ENCODE results near the gene GPT2.
"Not testable (repeated sequence)": the region's sequence is repeated elsewhere in the genome, so short reads cannot be mapped to it uniquely, and the experiment has no call there.

The GPT2 gene

DNA sequence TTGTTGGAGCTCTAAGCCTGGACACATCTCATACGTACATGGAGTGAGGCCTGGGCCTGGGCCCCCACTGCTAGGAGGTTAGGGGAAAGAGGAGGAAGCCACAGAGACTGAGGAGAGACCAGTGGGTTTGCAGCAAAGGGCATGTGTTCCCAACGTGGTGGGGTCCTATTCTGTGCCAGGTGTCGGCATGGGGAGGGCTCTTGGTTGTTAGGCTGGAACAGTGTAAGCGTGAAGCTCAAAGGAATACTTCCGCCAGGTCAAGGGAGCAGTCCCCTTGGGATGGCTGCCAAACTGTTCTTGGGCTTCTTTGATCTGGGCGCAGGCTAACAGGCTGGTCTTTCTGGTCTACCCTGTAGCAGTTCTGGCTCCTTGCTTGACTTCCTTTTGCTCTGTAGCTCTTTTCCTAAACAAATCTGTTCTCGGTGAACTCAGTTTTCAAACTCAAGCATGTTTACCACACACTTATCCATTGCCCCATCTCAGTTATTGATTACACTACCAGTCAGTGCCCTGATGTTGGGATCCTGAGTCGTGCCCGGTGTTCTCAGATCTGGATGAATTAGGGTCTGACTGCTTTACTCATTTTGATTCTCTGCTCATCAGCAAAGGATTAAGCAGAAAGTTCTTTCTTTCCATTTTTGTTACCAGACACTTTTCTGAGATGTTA lies 36.4 kb downstream of the GPT2 start:
- ATAC-seq: no peak
- DNase-seq: no peak

DNA sequence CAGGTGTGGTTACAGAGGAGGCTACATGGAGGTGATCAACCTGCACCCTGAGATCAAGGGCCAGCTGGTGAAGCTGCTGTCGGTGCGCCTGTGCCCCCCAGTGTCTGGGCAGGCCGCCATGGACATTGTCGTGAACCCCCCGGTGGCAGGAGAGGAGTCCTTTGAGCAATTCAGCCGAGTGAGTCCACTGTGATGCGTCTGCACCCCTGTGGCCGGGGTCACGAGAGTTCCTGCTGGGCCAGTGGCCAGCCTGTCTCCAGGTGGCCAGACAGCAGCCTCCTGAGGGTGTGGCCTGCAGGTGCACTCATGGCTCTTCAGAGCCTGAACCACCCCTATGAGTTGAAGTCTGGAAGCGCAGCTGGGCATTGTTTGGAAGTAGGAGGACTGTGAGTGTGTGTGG lies 38.1 kb downstream of the GPT2 start:
- ATAC-seq: no peak

DNA sequence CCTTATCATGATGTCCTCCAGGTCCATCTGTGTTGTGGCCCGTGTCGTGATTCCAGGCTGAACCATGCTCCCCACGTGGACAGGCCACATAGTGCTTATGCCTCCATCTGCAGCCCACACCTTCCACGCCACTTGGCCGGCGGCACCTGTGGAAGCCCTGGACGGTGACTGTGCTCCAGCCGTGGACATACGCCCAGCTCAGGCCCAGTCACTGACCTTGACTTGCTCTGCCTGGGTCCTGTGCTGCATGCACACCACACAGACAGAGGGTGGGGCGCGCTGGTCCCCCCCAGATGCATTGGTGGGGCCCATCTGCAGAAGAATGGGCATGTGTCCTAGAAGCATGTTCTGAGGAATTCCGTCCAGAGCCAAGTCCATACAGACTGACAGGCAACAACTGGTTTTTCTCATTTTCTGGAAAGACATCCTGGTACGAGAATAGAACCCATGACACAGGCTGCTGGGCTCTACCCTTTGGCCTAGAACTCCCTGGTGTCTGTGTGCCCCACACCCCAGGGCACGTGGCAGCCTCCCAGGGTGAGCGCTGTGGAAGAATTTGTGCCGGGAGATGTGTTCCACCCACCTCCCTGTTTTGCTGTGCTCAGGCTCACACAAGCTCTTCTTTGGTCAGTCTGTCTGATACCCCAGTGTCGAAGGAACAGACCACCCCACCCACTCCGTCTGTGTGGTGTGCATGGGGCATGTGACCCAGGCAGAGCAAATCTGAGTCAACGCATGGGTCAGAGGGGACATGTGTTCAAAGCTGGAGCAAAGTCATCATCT lies 39.5 kb downstream of the GPT2 start:
- no peak for ATAC-seq
- no peak for DNase-seq

More for the DNA sequence above, 38.1 kb downstream of the GPT2 start:
- DNase-seq: no peak

DNA sequence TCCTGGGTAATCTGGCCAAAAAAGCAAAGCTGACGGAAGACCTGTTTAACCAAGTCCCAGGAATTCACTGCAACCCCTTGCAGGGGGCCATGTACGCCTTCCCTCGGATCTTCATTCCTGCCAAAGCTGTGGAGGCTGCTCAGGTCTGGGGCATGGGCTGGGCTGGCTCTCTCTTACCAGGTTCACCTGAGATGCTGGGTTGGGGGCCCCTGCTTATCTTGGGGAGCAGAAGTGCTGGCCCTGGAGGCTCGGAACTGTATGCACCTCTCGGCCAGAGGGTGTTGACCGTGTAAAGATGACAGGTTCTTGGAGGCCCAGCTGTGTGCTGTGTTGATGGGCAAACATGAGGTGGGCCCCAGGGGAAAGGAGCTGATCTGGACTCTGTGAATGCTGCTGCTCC lies 40.2 kb downstream of the GPT2 start:
- no peak for ATAC-seq
- DNase-seq: no peak

DNA sequence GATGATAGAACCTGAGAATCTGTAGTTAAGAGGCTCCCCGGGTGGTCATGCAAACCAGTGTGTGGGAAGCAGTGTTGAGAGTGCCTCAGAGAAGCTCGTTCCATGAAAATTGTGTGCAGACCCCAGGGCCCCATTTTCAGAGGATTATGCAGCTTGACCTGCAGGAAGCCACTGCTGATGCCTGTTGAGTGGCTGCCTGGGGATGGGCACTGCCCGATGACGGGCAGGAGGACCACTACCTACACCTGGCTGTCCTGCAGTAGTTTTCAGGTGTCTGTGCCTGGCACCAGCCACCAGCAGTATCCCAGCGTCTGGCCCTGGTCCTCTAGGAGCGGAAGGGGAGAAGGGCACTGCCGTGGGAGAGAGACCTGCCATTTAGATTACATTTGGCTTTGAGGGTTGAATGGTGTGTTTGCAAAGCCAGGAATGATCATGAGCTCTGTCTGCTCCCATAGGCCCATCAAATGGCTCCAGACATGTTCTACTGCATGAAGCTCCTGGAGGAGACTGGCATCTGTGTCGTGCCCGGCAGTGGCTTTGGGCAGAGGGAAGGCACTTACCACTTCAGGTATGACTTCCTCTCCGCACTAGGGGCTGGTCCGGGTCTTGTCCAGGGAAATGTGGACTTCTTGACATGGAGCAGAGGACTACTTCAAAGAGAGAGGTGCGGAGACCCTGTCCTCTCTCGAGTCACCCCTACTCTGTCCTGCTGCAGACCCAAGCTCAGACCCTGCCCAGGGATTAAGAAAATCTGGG lies 42.5 kb downstream of the GPT2 start:
- DNase-seq (no peak), ATAC-seq (no peak)

DNA sequence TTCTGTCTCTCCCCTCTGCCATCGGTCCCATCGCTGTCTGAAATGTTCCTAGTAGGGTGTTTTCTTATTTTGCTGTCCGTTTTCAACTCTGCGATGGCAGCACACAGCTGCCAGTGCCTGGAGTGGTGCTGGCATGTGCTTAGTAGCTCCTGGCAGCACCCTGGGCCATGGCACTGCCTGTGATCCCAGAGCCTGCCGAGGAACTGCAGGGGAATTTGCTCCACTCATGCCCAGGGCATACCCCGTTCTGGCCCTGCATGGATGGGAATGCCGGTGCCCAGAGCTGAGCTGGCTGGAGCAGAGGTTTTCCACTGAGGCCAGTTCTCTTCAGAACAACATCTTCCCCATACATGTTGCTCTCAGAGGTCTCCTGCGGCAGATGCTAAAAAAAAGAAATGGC lies 43.1 kb downstream of the GPT2 start:
- no peak for ATAC-seq
- DNase-seq: no peak

DNA sequence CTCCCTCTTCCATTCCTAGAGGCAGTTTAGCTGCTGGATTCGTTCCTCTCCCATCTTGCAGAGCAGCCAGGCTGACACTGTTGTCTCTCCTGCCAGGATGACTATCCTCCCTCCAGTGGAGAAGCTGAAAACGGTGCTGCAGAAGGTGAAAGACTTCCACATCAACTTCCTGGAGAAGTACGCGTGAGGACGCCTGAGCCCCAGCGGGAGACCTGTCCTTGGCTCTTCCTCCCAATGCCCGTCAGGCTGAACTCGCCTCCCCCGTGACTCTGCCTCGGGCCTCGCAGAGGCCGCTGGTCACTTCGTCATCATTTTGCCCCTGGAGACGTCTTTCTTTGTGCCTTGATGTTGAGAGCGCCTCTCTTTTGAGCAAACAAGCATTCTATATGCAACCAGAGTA lies 44.6 kb downstream of the GPT2 start:
- ATAC-seq (no peak), DNase-seq (no peak)

DNA sequence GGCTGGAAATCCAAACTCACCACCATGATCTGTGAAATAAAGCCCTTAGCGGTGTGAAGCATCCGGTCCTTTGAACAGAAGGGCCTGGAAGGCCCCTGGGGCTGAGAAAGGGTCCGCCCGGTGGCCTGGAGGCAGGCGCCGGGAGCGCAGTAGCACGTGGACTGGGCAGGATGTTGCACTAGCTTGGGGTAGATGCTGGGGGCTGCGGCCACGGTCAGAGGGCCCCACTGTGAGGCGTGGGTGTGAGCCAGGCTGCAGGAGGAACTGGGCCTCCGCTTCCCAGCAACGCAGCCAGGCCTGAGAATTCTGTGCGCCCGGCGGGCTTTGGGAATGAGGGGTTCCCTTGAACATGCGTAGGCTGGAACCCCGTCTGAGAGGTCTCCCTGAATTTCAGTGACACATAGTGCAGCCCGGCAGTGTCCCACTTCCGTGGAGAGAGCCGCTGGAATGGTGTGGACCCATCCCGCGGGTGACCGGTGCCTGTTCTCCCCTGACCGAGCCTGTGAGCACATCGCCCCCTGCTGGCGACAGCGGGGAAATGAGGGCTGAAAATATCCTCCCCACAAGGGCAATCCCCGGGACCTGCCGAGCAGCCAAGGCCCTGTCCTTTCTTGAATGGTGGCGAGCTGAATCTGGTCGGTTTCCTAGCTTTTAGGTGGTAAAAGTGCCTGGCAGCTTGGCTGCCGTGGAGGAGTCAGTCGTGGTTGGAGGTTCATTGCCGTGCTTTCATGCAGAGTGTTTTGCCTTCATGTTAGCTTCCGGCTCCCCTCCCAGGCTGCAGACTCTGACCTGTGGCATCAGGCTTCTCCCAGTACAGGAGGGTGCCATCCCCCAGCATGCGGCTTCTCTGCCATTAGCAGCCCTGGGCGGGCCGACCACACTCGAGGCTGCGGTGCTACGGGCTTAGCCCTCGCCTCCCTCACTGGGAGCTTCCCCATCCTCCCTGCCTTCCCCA lies 45.5 kb downstream of the GPT2 start:
- peak; percentile 58 for ATAC-seq
- peak; percentile 76 for DNase-seq

DNA sequence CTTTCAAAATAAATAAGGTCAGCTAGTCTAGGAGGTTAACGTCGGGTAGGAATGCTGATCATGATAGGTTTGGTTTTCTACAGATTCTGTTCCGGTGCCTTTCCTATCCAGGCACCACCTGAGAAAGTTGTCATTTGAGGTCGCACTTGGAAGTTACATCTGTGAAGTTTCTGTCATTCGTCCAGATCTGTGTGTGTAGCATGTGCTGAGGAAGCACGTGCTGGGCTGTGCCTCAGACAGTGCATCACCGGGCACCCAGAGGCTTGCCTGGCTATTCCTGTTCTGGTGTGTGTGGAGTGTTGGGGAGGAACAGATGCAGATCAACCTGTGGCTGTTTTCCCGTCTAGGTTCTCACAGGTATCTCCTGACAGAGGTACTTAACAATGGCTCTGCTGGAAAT lies 46.7 kb downstream of the GPT2 start:
- DNase-seq: no peak
- no peak for ATAC-seq

DNA sequence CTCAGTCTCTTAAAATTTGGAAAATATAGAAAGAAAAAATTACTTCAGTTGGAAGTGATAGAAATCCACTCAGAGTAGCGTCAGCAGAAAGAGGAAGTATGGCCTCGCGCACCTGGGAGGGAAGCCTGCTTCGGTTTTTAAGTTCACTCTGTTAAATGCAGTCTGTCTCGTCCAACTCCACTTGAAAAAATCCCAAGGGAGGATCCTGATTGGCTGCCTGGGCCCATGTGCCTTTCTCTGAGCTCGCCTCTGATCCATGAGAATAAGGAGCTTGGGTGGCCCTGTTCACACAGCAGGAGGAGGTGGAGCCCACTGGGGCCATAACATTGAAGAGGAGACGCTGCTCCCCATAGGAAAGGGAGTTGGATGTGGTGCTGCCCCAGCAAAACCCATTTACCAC lies 48.6 kb downstream of the GPT2 start:
- no peak for ATAC-seq
- no peak for DNase-seq

DNA sequence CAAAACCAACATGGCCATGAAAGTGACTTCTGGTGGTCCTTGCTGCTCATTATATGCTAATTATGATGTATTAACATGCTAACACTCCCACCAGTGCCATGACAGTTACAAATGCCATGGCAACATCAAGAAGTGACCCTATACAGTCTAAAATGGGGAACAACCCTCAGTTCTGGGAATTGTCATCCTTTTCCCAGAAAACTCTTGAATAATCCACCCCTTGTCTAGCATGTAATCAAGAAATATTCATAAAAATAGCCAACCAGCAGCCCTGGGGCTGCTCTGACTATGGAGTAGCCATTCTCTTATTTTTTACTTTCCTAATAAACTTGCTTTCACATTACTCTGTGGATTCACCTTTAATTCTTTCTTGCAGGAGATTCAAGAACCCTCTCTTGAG lies 53.4 kb downstream of the GPT2 start:
- ATAC-seq: no peak
- no peak for DNase-seq

DNA sequence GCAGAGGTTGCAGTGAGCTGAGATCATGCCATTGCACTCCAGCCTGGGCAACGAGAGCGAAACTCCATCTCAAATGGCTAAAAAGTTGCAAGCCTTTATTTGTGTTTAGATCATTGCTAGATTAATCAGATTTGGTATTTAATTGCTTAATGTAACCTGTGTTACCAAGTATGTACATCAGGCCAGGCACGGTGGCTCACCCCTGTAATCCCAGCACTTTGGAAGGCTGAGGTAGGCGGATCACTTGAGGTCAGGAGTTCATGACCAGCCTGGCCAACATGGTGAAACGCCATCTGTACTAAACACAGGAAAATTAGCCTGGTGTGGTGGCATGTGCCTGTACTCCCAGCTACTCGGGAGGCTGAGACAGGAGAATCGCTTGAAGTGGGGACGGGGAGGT lies 60.6 kb downstream of the GPT2 start:
- ATAC-seq, DNase-seq: not testable (repeated sequence)

DNA sequence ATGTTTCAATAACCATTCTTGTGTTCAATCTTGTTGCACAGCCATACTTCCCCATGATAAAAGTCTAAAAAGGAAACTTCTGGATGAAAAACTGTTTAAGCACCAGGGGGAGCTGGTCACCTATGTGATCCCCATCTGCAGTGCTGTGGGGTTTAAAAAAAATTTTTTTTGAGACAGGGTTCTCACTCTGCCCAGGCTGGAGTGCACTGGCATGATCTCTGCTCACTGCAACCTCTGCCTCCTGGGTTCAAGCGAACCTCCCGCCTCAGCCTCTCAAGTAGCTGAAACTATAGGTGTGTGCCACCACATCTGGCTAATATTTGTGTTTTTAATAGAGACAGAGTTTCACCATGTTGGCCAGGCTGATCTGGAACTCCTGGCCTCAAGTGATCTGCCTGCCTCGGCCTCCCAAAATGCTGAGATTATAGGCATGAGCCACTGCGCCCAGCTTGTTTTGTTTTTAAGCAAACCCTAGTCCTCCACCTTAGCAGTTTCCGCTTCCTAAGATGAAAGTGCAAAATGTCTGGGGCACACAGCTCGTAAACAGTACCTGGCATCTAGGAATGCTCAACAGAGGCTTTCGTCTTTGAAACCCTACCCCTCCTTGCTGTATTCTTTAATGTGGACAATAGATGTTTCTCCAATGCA lies 63.9 kb downstream of the GPT2 start:
- DNase-seq: peak; percentile 32
- ATAC-seq: peak; percentile 53

DNA sequence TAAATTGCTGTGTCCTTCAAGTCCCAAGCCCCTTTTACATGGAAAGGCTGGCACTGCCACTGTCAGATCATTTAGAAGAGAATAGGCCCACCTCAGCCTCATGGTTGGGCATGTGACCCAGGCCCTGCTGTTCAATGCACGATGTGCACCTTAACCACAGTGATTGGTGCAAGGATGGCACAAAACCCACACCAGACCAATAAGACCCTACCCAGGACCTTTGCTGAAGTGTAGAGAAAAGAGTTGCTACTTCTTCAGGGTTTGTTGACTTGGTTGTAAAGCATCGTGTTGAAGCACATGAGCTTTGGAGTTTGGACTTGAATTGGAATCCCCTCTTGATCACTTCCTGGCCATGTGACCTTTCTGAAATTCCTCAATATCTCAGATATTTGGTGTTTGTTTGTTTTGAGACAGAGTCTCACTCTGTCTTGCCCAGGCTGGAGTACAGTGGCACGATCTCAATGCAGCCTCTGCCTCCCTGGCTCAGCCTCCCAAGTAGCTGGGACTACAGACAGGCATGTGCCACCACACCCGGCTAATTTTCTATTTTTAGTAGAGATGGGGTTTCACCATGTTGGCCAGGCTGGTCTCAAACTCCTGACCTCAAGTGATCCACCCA lies 64.5 kb downstream of the GPT2 start:
- ATAC-seq: no peak
- no peak for DNase-seq

DNA sequence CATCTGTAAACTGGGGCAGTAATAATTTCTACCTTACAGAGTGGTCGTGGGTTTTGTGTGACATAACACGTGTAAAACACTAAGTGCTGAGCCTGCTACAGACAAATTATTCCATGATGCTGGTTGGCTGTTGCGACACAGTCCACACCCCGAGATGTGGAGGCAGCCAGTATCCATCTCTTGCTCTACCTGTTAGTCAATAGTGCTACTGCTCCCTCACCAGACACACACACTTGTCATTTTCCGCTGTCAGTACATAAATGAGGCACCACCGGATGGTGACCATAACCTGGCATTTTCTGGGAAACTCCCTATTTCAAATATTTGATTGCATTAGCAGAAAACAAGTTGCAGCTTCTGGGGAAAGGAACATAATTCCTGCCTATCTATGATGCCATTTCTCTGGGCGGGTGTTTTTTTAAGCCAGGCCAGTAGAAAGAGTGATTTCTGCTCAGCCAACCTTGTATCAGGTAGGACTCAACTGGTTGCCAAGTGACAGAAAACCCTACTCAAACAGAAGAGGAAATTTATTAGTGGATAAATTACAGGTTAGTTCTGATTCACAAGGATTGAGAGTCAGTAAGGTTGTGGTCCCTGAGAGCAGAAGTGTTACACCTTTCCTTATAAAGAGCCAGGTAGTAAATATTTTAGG lies 65.2 kb downstream of the GPT2 start:
- DNase-seq (peak; percentile 26), ATAC-seq (peak; percentile 76)

DNA sequence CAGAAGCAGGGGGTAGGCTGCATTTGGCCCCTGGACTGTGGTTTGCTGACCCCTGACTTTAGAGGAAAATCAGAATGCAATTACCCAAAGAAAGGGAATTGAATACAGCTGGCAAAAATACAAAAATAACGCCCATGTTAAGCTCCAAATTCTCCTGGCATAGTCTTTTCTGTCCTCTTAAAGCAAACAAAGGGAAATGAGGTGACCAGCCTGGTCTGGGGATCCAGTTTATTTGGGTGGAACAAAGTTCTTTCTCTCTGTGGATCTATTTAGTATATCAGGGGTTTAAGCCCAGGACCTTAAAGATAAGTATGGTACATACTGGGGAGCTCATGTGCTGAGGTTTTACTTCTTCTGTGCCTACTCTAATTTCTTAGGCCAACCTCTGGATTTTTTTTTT lies 65.8 kb downstream of the GPT2 start:
- DNase-seq (no peak), ATAC-seq (no peak)

DNA sequence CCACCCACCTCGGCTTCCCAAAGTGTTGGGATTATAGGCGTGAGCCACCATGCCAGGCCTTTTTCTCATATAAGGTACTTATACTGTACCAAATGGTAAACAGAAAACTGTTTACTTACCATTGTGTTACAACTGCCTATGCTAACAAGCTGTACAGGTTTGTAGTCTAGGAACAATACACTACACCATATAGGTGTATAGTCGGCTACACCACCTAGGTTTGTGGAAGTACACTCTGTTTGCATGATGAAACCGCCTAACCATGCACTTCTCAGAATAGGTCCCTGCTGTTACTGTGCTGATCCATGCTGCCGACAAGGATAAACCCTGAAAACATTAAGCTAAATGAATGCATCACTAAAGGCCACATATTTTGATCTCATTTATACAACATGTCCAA lies 70.4 kb downstream of the GPT2 start:
- no peak for DNase-seq
- no peak for ATAC-seq

DNA sequence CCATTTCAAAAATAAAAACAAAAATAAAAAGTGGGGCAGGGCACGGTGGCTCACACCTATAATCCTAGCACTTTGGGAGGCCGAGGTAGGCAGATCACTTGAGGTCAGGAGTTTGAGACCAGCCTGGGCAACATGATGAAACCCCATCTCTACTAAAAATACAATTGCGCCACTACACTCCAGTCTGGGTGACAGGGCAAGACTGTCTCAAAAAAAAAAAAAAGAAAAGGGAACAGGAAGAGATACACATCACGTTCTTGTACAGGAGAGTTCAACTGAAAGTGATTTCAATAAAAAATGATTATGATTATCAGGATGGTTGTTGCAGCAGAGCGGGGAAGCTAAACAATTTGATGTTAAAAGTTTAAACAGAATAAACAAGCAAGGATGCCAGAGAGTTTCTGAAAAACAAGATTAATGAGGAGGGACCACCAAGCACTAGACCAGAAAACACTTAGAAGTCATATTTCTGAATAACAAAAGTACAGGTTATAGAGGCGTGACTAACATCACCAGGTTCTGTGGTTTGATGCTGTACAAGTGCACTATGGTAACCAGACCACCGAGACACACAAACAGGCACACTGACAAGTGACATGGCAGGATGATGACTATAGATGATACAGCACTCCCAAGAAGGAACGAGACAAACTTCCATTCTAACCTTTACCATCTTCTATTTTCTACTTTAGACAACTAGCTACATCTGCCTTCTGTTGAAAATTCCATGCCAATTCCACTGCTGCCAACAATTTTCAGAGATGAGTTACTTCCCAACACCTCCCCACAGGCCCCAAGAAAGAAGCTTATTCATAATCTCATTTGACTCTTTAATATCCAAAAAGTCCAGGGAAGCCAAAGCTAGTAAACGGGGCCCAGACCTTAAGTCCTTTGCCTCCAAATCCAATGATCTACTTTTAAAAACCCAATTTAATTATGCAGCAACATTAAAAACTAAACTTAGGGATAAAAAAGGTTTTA lies 77.5 kb downstream of the GPT2 start:
- ATAC-seq: peak; percentile 99
- DNase-seq: peak; percentile 33

DNA sequence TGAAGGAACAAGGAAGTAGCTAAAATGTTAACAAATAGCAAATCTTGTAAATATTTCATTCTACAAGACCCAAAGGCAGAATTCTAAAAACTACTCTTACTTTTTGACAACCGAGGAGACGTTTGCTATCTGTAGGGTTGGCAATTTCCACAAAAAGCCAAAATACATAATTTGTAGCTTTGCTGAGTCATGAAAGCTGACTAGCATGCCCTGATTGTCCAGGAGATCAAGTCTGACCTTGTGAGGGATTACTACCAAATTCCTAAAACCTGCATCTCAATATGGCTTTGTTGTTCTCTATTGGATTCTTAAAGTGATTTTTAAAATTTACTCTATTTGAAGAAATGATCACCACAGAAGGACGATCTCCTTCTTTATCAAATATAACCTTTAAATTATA lies 78.5 kb downstream of the GPT2 start:
- ATAC-seq (no peak), DNase-seq (no peak)
